ENCODE data around the gene FGFR1OP2.

DNA sequence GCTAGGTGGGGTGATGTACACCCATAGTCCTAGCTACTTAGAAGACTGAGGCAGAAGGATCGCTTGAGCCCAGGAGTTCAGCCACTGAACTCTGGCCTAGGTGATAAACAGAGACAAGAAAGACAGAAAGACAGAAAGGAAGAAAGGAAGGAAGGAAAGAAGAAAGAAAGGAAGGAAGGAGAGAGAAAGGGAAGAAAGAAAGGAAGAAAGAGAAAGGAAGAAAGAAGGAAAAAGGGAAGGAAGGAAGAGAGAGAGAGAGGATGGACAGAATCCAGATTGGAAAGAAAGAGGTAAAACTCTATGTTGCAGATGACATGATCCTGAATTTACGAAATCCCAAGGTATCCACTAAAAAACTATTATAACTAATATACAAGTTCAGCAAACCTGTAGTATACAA, 8.7 kb upstream of the FGFR1OP2 start:
- TF ChIP-seq, protein P1, sequence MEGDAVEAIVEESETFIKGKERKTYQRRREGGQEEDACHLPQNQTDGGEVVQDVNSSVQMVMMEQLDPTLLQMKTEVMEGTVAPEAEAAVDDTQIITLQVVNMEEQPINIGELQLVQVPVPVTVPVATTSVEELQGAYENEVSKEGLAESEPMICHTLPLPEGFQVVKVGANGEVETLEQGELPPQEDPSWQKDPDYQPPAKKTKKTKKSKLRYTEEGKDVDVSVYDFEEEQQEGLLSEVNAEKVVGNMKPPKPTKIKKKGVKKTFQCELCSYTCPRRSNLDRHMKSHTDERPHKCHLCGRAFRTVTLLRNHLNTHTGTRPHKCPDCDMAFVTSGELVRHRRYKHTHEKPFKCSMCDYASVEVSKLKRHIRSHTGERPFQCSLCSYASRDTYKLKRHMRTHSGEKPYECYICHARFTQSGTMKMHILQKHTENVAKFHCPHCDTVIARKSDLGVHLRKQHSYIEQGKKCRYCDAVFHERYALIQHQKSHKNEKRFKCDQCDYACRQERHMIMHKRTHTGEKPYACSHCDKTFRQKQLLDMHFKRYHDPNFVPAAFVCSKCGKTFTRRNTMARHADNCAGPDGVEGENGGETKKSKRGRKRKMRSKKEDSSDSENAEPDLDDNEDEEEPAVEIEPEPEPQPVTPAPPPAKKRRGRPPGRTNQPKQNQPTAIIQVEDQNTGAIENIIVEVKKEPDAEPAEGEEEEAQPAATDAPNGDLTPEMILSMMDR (conservative IDR thresholded peaks at IDR 0.05): no peak
- no peak for TF ChIP-seq EZH2 (IDR thresholded peaks at IDR 0.05; ENCODE audit: low read depth)

Data from PC-9 (cell line).